ENCODE data around the gene AQP6.

Gene AQP6

DNA sequence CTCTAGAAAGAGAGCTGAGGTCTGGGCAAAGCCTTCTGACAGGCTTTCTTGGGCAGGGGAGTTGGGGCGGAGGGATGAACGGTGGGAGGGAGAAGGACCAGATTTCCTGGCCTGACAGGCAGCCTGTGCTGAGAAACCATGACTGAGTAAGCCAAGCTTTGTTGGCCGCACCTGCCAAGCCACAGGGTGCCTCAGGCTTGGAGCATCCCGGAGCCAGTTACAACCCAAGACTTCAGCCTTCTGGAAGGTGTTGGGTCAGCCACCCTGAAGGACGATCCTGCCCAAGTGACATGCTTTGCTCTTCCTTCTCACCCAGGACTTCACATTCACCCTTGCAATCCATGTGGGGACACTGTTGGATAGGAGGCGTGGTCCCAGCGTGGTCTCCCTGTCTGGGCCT is 43.2 kb upstream of the AQP6 start:
- H3K27ac ChIP-seq: no peak overlapping the region
- no peak for TF ChIP-seq ZFX (IDR thresholded peaks at IDR 0.05; ENCODE audit: borderline replicate concordance)
- TF ChIP-seq, protein P1, sequence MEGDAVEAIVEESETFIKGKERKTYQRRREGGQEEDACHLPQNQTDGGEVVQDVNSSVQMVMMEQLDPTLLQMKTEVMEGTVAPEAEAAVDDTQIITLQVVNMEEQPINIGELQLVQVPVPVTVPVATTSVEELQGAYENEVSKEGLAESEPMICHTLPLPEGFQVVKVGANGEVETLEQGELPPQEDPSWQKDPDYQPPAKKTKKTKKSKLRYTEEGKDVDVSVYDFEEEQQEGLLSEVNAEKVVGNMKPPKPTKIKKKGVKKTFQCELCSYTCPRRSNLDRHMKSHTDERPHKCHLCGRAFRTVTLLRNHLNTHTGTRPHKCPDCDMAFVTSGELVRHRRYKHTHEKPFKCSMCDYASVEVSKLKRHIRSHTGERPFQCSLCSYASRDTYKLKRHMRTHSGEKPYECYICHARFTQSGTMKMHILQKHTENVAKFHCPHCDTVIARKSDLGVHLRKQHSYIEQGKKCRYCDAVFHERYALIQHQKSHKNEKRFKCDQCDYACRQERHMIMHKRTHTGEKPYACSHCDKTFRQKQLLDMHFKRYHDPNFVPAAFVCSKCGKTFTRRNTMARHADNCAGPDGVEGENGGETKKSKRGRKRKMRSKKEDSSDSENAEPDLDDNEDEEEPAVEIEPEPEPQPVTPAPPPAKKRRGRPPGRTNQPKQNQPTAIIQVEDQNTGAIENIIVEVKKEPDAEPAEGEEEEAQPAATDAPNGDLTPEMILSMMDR (IDR thresholded peaks at IDR 0.05): no peak

DNA sequence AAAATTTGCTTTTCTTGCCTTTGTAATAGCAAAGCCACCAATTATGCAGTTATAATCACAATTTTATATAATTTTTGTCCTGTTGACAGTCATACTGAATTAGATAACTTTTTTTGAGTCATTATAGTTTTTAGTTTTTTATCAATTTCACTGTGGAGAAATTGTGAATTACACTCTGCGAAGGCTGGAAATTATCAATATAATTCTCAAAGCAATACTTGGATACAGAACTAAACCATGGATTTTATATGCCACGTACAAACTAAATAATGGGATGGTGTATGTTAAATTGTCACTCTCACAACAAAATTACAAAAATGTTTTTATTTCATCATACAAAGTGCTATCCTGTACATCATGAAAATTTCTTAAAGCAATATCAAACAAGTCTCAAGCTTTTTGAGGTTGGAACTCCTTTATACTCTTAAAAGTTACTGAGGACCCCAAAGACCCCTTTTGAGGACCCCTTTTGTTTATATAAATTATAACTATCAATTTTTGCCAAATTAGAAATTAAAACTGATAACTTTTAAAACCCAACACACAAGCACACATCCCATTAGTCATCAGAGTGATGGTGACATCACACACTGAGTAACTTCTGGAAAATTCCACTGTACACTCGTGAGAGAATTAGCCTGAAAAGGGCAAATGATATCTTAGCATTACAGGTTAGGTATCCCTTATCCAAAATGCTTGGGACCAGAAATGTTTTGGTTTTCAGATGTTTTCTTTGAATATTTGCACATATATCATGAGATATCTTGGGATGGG is 42.0 kb upstream of the AQP6 start:
- TF ChIP-seq, protein P1 (IDR thresholded peaks at IDR 0.05): no peak
- no peak for TF ChIP-seq ZFX (IDR thresholded peaks at IDR 0.05; ENCODE audit: borderline replicate concordance)
- no peak overlapping the region for H3K27ac ChIP-seq

DNA sequence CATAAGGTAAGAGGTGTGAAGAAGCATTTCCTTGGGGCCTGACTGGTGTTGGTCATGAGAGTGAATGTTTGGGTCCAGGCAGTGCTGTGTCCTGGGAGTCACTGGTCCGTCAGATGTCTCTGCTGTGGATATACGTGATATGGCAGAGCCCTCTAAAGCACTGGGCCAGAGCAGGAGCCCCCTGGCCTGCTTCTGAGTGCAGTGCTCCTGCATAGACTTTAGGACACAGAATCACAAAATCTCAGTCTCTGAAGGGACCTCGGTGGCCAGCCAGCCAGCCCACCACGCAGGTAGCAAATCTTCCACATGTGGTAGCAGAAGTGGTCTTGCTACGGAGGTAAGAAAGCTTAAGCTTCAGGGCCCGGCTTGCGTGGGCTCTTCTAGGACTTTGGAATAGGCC is 40.7 kb upstream of the AQP6 start:
- no peak overlapping the region for H3K27ac ChIP-seq
- TF ChIP-seq ZFX (IDR thresholded peaks at IDR 0.05; ENCODE audit: borderline replicate concordance): no peak
- TF ChIP-seq, protein P1 (IDR thresholded peaks at IDR 0.05): no peak

DNA sequence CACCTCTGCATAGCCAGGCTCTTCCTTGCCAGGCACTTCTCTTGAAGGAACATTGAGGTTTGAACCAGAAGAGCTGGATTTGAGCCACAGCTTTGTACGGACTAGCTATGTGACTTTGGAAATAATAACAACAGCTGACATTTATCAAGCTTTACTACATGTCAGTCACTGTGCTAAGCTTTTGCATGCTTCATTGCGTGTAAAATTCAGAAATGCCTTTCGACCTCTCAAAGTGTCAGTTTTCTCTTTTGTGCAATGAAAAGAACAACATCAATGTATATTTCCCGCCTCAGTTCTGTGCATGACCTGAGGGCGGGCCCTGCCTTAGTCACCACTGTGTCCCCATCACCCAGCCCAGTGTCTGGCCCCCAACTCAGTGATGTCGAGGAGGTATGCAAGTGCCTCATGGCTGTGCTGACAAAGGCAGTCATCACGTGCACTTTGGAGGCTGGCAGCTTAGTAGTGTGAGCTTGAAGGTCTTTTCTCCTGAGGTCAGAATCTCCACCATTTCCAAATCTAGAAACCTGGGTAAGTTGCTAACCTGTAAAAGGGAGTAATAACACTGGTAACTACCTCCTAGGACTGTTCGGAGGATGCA is 40.1 kb upstream of the AQP6 start:
- no peak overlapping the region for H3K27ac ChIP-seq
- TF ChIP-seq, protein P1 (IDR thresholded peaks at IDR 0.05): no peak
- TF ChIP-seq ZFX (IDR thresholded peaks at IDR 0.05; ENCODE audit: borderline replicate concordance): no peak

DNA sequence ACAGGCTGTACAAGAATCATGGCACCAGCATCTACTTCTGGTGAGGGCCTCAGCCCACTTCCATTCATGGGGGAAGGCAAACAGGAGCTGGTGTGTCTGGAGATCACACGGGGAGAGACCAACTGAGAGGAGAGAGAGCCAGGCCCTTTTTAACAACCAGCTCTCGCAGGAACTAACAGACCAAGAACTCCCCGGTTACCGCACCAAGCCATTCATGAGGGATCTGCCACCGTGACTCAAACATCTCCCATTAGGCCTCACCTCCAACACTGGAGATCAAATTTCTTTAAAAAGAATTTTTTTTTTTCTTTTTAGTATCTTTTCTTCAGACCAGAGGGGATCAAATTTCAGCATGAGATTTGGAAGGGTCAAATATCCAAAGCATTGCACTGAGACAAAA is 39.0 kb upstream of the AQP6 start:
- H3K27ac ChIP-seq: no peak overlapping the region
- TF ChIP-seq, protein P1 (IDR thresholded peaks at IDR 0.05): no peak
- TF ChIP-seq ZFX (IDR thresholded peaks at IDR 0.05; ENCODE audit: borderline replicate concordance): no peak

DNA sequence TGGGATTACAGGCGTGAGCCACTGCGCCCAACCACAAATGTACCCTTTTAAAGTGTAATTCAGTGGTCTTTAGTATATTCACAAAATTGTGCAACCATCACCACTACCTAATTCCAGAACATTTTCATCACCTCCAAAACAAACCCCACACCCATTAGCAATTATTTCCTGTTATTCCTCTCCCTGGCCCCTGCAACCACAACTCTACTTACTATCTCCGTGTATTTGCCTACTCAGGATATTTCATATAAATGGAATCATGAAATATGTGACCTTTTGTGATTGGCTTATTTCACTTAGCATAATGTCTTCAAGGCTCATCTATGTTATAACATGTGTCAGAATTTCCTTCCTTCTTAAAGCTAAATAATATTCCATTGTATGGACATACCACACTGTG is 38.2 kb upstream of the AQP6 start:
- no peak for TF ChIP-seq ZFX (IDR thresholded peaks at IDR 0.05; ENCODE audit: borderline replicate concordance)
- TF ChIP-seq, protein P1 (IDR thresholded peaks at IDR 0.05): no peak
- no peak overlapping the region for H3K27ac ChIP-seq

DNA sequence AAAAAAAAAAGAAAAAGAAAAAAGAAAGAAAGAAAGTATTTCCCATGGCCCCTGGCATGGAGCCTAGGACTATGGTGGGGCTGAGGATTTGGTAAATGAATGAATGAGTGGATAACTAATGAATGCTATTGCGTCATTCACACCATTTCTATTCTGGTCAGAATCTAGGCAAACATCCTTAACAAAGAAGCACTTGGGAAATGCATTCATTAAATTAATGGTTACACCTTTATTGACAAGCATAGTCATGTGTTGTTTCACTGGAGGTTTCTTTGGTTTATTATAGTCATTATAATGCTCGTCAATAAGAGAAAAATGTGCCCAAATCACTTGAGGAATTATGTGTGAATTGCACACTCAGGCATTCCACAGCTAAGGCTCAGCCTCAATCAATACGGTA is 35.8 kb upstream of the AQP6 start:
- no peak for TF ChIP-seq ZFX (IDR thresholded peaks at IDR 0.05; ENCODE audit: borderline replicate concordance)
- TF ChIP-seq, protein P1 (IDR thresholded peaks at IDR 0.05): no peak

More for the DNA sequence above, 35.8 kb upstream of the AQP6 start:
- H3K27ac ChIP-seq: no peak overlapping the region
